Muscle of back (tissue), 11 donors: Measurements from ENCODE around the gene VPS54. TPM values are rescaled to one million over a fixed set of nuclear protein-coding genes. Genes with fewer than 3 reads are reported as not detected.

ENCODE experiments used
- DNase-seq, 3 donors: peaks; one replicate each; pipeline versions ENCODE4 v3.0.0 to v3.0.0-alpha.2; 2013
- polyA plus RNA-seq, 10 donors: library from polyadenylated mRNA; unstranded; fragments of 120-200 nt; gene quantifications; one replicate each; pipeline ENCODE4 v1.2.1, GENCODE V29; 2013; ENCODE audit not compliant: insufficient read length in 10 of 10

VPS54 gene
- polyA plus RNA-seq, 10 donors, result 19.8 to 30.6 (median 27.9) TPM

DNA sequence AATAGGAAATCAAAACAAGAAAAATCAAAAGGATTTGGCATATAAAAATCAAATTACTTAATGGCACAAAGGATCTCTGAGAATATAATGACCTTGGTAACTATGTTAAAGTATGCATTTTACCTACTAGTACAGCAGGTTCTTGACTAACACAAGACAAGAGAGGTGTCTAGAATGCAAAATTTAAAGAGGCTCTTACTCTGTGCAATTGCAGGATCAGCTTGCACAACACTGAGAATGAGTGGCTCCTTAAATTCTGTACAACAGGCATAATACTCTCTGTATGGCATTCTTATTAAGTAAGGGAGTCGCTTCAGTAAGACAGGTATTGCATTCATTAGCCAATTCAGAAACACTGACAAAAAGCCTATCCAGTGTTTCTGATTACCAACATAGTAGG lies 104.9 kb downstream of the VPS54 start:
- no peak for DNase-seq

DNA sequence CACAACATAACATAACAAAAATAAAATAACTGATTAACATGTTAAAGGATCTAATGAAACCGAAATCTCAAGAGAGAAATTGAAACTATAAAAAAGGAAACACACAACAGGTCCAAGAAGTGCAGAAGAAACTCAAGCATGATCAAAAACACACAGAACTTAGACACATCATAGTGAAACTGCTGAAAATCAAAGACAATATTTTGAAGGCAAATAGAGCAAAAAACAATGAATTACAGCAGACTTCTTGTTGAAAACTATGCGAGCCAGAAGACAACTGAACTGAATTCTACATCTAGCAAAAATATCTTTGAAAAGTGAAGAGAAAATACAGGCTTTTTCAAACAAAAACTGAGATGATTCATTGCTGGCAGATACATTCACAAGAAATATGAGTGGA lies 116.2 kb downstream of the VPS54 start:
- DNase-seq, result no peak

GRCh38 chr2:63902149-63902548 lies 117.1 kb downstream of the VPS54 start:
- DNase-seq, result no peak

DNA sequence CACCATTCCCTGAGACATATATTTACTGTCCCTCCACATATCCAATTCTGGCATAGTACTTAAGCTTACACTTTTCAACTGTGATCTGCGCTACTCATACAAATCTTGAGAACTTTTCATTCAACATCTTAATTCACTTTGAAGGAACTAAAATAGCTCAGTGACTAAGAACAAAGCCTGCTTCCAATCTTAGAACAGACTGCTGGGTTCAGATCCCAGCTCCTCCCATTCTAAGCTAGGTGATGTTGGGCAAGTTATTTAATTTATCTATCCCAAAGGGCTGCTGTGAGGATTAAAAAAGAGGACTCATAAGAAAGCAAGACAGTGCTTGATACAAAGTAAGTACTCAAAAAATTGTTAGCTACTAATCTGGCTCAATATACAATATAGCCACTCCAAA lies 119.6 kb downstream of the VPS54 start:
- DNase-seq, result no peak

- no peak for DNase-seq
Observed at GRCh38 chr2:63898839-63899238, 120.4 kb downstream of the VPS54 start.

- no peak for DNase-seq
Observed at GRCh38 chr2:63894167-63894566, 125.1 kb downstream of the VPS54 start.

GRCh38 chr2:63893163-63893562 lies 126.1 kb downstream of the VPS54 start:
- peak in 1 of 3 donors; percentile 23 for DNase-seq

GRCh38 chr2:63891488-63892030 lies 127.7 kb downstream of the VPS54 start:
- no peak for DNase-seq

DNA sequence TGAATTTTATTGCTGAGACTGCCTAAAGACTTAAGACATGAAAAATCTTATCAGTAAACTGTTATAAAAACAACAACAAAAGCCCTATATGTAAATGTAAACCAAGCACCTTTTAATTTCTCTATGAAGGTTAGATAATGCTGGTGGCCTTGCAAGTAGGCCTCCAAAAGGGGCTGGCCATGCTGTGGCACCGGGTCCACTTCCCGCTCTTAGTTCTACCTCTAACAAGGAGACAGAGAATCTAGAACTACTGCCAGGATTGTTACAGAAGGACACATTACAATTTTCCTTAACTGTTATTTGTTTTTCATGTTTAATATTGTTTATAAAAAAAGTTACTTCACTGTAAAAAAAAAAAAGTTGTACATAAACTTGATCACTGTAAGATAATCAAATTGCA lies 128.6 kb downstream of the VPS54 start:
- no peak for DNase-seq

DNA sequence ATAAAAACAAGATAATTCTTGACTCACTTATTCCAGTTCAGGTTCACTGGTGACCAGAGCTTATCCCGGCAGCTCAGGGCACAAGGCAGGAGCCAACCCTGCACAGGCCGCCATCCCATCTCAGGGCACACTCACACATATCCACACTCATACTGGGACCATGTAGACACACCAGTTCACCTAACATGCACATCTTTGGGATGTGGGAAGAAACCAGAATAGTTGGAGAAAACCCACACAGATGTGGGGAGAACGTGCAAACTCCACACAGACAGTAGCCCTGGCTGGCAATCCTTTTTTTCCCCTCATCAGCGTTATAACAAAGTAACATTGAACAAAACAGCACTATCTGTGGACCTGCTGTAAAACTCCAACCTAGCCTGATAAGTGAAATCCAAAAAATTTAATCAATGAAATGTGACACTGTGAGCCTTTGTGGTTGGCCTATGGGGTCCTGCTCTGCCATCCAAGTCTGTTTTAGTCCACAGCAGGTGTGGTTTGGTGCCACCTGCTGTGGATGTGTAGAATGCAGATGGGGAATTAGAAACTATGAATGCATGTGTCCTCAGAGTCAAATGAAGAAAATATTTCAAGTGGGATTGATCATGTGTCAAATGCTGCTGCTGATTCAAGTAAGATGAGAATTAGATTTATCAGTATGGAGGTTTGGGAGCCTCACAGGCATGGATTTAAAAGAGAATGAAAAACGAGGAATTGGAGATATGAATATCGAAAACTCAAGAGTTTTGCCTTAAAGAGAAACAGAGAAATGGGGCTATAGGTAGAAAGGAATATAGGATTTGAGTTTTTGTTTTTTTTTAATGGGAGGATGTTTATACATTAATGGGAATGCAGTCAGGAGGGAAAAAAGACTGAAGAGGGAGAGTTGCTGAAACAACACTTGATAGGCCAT lies 130.5 kb downstream of the VPS54 start:
- peak; percentile 26 to 67 (median 48) for DNase-seq

DNA sequence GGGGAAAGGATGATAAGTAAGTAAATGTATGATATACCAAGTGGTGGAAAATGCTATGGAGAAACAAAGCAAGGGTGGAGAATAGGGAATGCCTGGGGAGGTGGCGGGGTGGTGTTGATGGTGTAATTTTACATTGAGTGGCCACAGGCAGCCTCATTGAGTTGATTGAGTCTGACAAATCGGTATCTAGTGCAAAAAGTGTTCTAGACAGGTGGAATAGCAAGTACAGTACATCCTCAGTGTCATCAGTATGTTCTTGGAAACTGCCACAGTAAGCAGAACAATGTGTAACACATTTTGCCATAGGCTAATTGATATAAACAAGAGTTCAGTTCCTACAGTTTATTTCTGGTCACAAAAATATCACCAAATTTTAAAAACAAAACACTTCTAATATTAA lies 131.2 kb downstream of the VPS54 start:
- no peak for DNase-seq

DNA sequence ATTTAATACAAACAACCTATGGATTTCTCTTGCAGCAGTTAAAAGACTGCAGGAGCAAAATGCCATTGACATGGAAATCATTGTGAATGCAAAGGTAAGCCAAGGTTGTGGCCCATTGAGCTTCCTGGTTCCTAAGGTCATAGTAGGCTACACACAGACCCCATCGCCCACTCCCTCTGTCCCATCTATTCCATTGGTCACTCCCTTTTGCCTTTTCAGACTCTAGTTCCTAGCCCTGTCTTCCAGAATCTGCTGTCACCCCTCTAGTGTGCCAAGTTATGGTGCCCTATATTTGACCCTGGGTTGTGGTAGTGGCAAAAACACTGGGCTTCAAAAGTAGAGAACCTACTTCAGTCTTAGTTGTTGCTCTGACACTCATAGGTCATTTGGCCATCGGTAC lies 132.8 kb downstream of the VPS54 start:
- no peak for DNase-seq

DNA sequence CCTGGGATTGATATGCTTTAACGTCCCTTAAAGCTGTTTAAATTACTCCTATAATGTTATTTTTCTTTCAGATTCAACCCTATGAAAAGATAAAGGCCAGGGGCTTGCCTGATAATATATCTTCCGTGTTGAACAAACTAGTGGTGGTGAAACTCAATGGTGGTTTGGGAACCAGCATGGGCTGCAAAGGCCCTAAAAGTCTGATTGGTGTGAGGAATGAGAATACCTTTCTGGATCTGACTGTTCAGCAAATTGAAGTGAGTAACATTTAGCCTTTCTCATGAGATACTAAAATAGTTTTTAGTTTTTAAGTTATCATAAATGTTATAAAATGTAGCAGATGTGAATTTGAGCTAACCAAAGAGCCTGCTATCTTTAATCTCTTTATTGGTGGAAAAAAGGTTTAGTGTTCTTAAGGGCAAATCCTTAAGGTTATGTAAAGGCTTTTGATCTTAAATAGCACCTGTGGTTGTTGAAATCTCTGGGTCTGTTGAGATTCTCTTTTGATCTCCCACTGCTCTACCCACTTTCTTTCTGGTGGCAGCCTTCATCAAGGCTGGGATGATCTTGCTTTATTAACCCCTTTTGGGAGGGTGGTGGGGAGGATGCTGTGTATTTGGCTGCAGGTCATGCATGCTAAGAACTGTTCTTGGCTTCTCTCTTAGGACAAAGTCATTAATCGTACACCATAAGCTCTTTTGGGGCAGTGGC lies 136.7 kb downstream of the VPS54 start:
- no peak for DNase-seq

DNA sequence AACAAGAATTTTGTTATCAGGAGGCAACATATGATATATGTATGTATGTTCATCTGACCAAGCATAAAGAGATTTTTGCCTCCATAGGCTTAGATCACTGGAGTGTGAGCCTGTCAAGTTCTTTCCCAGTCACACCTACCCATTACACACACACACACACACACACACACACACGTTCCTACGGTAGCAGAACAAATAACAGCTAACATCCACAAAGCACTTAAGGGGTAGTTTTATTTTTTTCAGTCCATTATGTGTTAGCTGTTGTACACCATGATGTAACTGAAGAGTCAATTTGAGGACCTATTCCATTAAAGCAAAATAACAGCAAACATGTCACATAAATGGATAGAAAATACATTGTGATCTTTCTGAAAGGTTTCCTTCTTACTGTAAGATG lies 138.0 kb downstream of the VPS54 start:
- DNase-seq, result no peak

DNA sequence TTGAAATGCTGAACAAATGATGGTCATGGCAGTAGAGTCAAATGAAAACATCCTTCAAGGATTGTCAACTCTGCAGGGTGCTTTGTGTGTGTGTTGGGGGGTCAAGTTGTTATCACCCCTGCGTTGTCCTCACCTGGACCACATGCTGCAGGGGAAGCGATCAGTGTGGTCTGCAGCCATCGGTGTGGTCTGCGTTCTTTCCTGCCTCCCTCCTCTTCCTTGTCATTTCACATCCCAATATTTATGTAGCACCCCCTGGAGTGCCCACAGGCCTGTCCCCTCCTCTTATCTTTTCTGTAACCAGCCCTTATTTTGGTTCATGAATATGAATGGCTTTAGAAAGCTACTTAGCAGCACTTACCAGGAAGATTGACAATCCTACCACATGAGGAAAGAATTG lies 138.6 kb downstream of the VPS54 start:
- DNase-seq, result no peak

GRCh38 chr2:63879876-63880433 lies 139.3 kb downstream of the VPS54 start:
- no peak for DNase-seq

- DNase-seq, result no peak
Observed at GRCh38 chr2:63878486-63878885, 140.7 kb downstream of the VPS54 start.

DNA sequence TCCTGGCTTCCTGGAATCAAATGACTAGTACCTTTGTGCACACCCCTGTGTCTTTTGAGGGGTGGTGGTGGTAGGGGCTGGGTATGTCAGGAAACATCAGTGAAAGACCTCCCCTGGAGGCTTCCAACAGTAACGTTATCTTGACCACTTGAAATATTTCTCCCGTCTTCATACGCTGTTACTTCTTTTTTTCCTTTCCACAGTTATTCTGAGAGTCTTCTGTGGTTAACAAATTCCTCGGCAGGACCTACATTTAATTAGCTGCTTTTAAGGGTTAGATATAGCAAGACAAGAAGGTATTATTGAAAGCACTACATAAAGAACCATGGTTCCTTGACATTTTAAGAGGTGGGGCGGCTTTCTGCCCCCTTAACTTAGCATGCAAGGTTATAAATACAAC lies 142.9 kb downstream of the VPS54 start:
- no peak for DNase-seq

DNA sequence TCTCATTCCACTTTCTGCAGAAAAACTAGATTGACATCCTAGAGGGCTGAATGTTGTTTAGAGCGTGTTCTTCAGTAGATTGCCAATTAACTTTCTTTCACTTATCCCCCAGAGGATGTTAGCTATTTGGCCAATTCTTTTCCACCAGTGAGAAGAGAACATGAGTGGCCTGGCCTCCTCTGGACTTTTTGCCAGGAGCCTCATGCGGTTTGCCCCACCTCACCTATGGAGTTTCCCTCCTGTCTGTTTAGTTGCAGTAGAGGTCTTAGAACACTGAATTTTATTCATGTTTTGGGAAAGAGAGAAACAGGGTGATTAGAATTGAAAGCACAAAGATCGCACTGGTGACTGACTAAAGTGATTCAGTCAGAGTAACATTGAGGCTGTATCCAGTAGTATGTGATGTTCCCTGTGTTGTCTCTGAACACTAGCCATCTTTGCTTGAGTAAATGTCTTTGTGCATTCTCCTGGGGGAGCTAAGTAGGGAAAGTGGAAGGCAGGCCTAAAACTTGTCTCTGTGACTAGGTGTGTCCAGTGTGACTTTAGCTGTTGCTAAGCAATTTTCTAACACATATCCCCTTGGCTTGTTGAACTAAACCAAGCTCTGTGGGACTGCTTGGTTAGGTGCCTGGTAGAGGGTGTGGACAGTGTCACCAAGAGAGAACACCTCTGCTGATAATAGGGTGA lies 143.5 kb downstream of the VPS54 start:
- DNase-seq, result peak in 2 of 3 donors; percentile 30 to 38

- peak in 1 of 3 donors; percentile 36 for DNase-seq
Observed at GRCh38 chr2:63875131-63875527, 144.1 kb downstream of the VPS54 start.

- DNase-seq, result no peak
Observed at GRCh38 chr2:63874204-63875130, 144.8 kb downstream of the VPS54 start.
